Nephron (organoid): ENCODE data around the gene GPR108.
"Not testable (repeated sequence)": the region's sequence is repeated elsewhere in the genome, so short reads cannot be mapped to it uniquely, and the experiment has no call there.

Source experiments
- H3K27ac Mint-ChIP-seq, 3 experiments: 2 replicates each; pipeline ENCODE4 v1.8.0; 2020; ENCODE audit warnings: mixed read lengths in 3 of 3, mild to moderate bottlenecking in 2 of 3, moderate library complexity in 1 of 3
- H3K27me3 Mint-ChIP-seq: 2 replicates; pipeline ENCODE4 v1.8.0; 2021; ENCODE audit warnings: low read depth, mild to moderate bottlenecking, moderate library complexity, mixed read lengths
- H3K36me3 Mint-ChIP-seq: 2 replicates; pipeline ENCODE4 v1.8.0; 2020; ENCODE audit warnings: low read depth, mixed read lengths
- H3K4me1 Mint-ChIP-seq: 2 replicates; pipeline ENCODE4 v1.8.0; 2020; ENCODE audit warnings: mixed read lengths
- H3K4me3 Mint-ChIP-seq, 3 experiments: 2 replicates each; pipeline ENCODE4 v1.8.0; 2020; ENCODE audit warnings: mild to moderate bottlenecking in 3 of 3, mixed read lengths in 3 of 3, moderate library complexity in 2 of 3
- H3K9me3 Mint-ChIP-seq: 2 replicates; pipeline ENCODE4 v1.8.0; 2020; ENCODE audit warnings: mixed read lengths
- TF ChIP-seq, protein P1 (sequence below), 3 experiments: fragments of 200-600 bp; sonication (generic); IDR thresholded peaks; one replicate each; pipeline ENCODE4 v1.5.0; 2021; ENCODE audit warnings: antibody characterized with exemption in 3 of 3; ENCODE audit not compliant: unreplicated experiment in 3 of 3

Gene GPR108

DNA sequence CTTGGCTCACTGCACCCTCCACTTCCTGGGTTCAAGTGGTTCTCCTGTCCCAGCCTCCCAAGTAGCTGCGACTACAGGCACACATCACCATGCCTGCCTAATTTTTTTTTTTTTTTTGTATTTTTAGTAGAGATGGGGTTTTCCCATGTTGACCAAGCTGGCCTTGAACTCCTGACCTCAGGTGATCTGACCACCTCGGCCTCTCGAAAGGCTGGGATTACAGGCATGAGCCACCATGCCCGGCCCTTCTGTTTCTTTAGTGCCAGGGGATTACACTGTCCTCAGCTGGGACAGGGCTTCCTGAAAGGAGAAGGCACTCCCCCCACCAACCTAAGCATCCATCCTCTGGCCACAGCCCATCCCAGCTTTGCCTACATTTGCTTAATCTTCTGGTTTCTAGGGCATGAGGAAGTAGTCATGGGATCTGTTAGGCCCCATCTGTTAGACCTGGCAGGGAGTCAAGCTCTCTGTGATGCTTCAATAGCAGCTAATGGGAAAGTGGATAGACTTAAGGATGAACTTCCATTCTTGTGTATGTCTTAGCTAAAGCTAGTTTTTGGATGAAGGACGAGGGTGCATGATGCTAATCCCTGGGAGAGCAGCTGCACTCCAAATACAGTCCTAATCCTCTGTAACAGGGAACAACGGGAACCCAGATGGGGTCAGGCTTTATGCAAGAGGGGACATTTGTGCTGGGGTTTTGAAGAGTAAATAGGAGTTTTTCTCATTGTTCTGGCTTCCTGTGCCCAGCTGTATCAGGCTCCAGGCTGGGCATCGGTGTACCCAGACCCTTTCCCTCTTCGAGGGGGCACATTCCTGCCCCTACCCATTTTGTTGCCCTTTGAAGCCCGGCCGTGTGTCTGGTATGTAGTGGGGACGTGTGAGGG is 37.7 kb upstream of the GPR108 start:
- TF ChIP-seq, protein P1, sequence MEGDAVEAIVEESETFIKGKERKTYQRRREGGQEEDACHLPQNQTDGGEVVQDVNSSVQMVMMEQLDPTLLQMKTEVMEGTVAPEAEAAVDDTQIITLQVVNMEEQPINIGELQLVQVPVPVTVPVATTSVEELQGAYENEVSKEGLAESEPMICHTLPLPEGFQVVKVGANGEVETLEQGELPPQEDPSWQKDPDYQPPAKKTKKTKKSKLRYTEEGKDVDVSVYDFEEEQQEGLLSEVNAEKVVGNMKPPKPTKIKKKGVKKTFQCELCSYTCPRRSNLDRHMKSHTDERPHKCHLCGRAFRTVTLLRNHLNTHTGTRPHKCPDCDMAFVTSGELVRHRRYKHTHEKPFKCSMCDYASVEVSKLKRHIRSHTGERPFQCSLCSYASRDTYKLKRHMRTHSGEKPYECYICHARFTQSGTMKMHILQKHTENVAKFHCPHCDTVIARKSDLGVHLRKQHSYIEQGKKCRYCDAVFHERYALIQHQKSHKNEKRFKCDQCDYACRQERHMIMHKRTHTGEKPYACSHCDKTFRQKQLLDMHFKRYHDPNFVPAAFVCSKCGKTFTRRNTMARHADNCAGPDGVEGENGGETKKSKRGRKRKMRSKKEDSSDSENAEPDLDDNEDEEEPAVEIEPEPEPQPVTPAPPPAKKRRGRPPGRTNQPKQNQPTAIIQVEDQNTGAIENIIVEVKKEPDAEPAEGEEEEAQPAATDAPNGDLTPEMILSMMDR (IDR thresholded peaks at IDR 0.05; ENCODE audit: unreplicated experiment in 3 of 3) = no peak
- Mint-ChIP-seq H3K4me3 (no peak overlapping the region), H3K9me3 (peaks cover 2% of the 10 kb centered on the region), H3K27me3 (peaks cover 18% of the 10 kb centered on the region), H3K27ac (no peak overlapping the region), H3K4me1 (no peaks in the 10 kb centered on the region), H3K36me3 (no peaks in the 10 kb centered on the region)

DNA sequence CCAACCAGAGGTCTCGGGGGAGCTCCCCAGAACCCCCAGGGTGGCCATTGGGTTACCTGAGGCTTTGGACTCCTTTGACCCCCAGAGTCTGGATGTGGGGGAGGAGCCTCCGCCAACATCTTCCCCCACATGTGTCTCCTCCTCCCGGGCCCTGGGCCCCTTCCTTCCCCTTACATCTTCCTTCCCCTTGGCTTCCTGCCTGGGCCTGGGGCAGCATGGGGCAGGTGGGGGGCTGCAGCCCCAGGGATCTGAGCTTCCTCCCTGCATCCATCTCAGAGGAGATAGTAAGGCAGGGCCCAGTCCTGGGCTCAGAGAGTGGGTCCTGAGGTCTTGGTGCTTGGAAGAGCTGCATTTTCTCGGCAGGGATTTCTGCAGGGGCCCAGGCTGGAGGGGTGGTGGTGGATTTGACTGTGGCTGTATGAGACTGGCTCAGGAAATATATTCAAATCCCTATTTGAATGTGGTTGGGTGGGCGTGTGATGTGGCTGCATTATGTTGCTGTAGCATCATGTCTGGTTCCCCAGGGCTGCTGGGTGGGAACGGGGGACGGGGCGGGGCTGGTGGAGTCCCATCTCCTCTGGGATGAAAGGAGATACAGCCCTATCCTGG is 36.0 kb upstream of the GPR108 start:
- H3K4me3 Mint-ChIP-seq = no peak overlapping the region
- H3K9me3 Mint-ChIP-seq = peaks cover 2% of the 10 kb centered on the region

DNA sequence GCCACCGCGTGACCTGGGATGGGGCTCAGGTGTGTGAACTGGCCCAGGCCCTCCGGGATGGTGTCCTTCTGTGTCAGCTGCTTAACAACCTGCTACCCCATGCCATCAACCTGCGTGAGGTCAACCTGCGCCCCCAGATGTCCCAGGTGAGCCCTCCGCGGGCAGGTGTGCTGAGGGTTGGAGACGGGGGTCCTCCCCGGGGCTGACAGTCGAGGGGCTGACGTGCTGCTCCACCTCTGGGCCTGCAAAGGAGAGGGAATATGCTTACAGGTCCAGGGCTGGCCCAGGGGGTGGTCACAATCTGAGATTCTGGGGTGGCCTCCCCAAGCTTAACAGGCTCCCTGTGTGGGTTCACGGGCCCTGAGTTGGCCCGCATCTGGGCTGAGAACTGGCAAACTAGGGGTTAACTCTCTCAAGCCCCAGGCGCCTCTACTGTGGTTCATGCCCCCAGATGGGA is 35.5 kb upstream of the GPR108 start:
- Mint-ChIP-seq H3K27me3 (peaks cover 32% of the 10 kb centered on the region), H3K27ac (no peak overlapping the region), H3K36me3 (no peaks in the 10 kb centered on the region), H3K4me3 (no peak overlapping the region), H3K9me3 (peaks cover 2% of the 10 kb centered on the region), H3K4me1 (no peaks in the 10 kb centered on the region)
- TF ChIP-seq, protein P1 (IDR thresholded peaks at IDR 0.05; ENCODE audit: unreplicated experiment in 3 of 3) = no peak

More for the DNA sequence above, 36.0 kb upstream of the GPR108 start:
- H3K27me3 Mint-ChIP-seq = peaks cover 27% of the 10 kb centered on the region
- TF ChIP-seq, protein P1 (IDR thresholded peaks at IDR 0.05; ENCODE audit: unreplicated experiment in 3 of 3) = no peak
- H3K4me1 Mint-ChIP-seq = no peaks in the 10 kb centered on the region
- H3K36me3 Mint-ChIP-seq = no peaks in the 10 kb centered on the region
- no peak overlapping the region for H3K27ac Mint-ChIP-seq

DNA sequence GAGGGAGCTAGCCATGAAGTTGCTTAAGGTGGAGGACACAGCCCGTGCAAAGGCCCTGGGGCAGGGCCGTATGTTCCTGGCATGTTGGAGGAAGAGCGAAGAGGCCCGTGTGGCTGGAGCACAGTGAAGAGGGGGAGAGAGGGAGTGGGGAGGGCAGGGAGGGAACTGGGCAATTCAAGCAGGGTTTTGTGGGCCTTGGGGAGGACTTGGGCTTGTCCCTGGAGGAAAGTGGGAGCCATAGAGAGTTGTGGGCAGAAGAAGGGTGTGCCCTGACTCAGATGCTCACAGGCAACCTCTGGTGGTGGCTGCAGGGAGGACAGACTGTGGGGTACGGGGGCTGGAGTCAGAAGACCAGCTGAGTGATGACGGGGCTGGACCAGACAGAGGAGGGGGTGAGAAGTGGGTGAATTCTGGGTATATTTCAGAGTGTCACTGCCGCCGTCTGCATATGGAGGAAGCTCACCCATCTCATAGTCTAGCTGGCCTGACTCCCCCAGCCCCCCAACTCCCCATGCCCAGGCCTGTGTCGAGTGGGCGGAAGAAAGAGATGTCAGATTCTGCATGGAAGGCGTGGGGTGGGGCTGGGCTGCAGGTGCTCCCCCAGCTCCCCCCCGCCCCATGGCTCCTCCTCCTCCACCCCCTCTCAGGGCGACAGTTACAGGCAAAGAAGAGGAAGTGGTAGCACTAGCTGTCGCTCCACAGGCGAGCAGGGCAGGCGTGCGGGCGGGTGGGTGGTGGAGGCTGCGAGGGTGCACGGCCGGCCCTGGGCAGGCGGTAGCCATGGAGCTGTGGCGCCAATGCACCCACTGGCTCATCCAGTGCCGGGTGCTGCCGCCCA is 34.9 kb upstream of the GPR108 start, which contains the start of gene VAV1:
TSS of gene VAV1 (plus strand) at position 681 of the 838 bp plus-strand sequence. CDS start at position 781, 100 bp downstream.
- H3K4me1 Mint-ChIP-seq = no peaks in the 10 kb centered on the region
- H3K36me3 Mint-ChIP-seq = no peaks in the 10 kb centered on the region
- H3K4me3 Mint-ChIP-seq = no peak within 1 kb of the TSS
- no peak within 1 kb of the TSS for H3K27ac Mint-ChIP-seq
- H3K27me3 Mint-ChIP-seq = peaks cover 37% of the 10 kb centered on the region
- H3K9me3 Mint-ChIP-seq = peaks cover 2% of the 10 kb centered on the region
- TF ChIP-seq, protein P1 (IDR thresholded peaks at IDR 0.05; ENCODE audit: unreplicated experiment in 3 of 3) = no peak

DNA sequence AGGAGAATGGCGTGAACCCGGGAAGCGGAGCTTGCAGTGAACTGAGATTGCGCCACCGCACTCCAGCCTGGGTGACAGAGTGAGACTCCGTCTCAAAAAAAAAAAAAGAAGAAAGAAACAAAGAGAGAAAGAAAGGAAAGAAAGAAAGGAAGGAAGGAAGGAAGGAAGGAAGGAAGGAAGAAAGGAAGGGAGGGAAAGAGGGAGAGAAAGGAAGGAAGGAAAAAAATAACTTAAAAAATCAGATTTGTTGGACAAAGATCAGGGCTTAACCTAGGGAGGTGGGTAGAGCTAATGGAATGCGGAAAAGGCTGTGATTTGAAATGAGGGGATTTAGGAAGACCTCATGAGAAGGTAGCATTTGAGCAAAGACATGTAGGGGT is 34.3 kb upstream of the GPR108 start:
- H3K4me1 Mint-ChIP-seq, H3K4me3 Mint-ChIP-seq, H3K27ac Mint-ChIP-seq, H3K36me3 Mint-ChIP-seq, H3K9me3 Mint-ChIP-seq: not testable (repeated sequence)
- peaks cover 39% of the 10 kb centered on the region for H3K27me3 Mint-ChIP-seq
